ENCODE measurements around the gene SMG6. TPM values are rescaled to one million over a fixed set of nuclear protein-coding genes. Genes with fewer than 3 reads are reported as not detected.

SMG6 gene
- total and polyA plus RNA-seq, 2 of the 13 experiments (the other 11 are each of a cell fraction or from before 2014, with no cell fraction given): 4.6 to 14.6 TPM

DNA sequence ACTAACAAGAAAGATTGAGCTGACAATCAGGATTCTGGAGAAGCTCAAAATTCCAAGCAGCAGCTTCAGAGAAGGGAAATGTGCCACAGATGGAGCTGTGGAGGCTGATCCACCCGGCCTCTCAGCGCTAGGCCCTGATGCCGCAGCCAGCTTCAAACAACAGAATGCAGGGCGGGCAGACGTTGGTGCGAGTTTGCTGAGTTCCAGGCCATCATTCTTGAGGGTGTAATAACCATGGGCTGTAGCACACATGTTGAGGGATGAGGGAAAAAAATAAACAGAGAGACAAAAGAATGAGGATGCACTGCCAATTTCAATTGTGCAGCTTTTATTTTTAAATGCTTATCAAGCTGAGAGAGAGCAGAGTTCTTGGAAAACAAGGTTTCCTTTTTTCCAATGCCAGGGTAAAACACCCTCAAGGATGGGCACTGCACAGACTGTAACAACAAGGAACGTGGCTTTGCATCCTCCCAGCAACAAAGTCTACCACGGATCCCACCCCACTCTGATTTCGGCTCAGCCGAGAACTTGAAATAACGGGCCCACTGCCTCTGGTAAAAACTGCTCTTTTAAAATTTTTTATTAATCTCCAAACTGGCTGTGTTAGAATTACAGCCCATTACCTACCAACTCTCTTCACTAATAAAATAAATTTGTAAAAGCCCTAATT, 90.2 kb downstream of the SMG6 start (continued):
- TF ChIP-seq, protein P1, sequence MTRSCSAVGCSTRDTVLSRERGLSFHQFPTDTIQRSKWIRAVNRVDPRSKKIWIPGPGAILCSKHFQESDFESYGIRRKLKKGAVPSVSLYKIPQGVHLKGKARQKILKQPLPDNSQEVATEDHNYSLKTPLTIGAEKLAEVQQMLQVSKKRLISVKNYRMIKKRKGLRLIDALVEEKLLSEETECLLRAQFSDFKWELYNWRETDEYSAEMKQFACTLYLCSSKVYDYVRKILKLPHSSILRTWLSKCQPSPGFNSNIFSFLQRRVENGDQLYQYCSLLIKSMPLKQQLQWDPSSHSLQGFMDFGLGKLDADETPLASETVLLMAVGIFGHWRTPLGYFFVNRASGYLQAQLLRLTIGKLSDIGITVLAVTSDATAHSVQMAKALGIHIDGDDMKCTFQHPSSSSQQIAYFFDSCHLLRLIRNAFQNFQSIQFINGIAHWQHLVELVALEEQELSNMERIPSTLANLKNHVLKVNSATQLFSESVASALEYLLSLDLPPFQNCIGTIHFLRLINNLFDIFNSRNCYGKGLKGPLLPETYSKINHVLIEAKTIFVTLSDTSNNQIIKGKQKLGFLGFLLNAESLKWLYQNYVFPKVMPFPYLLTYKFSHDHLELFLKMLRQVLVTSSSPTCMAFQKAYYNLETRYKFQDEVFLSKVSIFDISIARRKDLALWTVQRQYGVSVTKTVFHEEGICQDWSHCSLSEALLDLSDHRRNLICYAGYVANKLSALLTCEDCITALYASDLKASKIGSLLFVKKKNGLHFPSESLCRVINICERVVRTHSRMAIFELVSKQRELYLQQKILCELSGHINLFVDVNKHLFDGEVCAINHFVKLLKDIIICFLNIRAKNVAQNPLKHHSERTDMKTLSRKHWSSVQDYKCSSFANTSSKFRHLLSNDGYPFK (CRISPR knock-in tag; IDR thresholded peaks at IDR 0.05; ENCODE audit: borderline replicate concordance): no peak
- TF ChIP-seq, protein P2, sequence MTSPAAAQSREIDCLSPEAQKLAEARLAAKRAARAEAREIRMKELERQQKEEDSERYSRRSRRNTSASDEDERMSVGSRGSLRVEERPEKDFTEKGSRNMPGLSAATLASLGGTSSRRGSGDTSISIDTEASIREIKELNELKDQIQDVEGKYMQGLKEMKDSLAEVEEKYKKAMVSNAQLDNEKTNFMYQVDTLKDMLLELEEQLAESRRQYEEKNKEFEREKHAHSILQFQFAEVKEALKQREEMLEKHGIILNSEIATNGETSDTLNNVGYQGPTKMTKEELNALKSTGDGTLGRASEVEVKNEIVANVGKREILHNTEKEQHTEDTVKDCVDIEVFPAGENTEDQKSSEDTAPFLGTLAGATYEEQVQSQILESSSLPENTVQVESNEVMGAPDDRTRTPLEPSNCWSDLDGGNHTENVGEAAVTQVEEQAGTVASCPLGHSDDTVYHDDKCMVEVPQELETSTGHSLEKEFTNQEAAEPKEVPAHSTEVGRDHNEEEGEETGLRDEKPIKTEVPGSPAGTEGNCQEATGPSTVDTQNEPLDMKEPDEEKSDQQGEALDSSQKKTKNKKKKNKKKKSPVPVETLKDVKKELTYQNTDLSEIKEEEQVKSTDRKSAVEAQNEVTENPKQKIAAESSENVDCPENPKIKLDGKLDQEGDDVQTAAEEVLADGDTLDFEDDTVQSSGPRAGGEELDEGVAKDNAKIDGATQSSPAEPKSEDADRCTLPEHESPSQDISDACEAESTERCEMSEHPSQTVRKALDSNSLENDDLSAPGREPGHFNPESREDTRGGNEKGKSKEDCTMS (CRISPR knock-in tag; conservative IDR thresholded peaks at IDR 0.05): no peak
- TF ChIP-seq, protein P3, sequence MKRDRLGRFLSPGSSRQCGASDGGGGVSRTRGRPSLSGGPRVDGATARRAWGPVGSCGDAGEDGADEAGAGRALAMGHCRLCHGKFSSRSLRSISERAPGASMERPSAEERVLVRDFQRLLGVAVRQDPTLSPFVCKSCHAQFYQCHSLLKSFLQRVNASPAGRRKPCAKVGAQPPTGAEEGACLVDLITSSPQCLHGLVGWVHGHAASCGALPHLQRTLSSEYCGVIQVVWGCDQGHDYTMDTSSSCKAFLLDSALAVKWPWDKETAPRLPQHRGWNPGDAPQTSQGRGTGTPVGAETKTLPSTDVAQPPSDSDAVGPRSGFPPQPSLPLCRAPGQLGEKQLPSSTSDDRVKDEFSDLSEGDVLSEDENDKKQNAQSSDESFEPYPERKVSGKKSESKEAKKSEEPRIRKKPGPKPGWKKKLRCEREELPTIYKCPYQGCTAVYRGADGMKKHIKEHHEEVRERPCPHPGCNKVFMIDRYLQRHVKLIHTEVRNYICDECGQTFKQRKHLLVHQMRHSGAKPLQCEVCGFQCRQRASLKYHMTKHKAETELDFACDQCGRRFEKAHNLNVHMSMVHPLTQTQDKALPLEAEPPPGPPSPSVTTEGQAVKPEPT (CRISPR knock-in tag; IDR thresholded peaks at IDR 0.05; ENCODE audit: low read depth): no peak
- TF ChIP-seq RCOR2 (CRISPR knock-in tag; IDR thresholded peaks at IDR 0.05): no peak

Measured in HepG2 (cell line).